Mucosa of rectum (tissue), 2 donors: ENCODE measurements around the gene ZNF619.
A peak's percentile ranks its signal among the peaks of the same experiment; 100 is the strongest.

ENCODE experiments used
- H3K27ac ChIP-seq, 2 donors: one replicate each; pipeline ENCODE4 v1.7.0; 2013; ENCODE audit warnings: inconsistent platforms in 2 of 2, low read depth in 2 of 2, low read length in 2 of 2
- H3K27me3 ChIP-seq, 2 donors: one replicate each; pipeline ENCODE4 v1.7.0; 2013; ENCODE audit warnings: low read length in 2 of 2; ENCODE audit not compliant: control insufficient read depth in 2 of 2, insufficient read depth in 2 of 2
- H3K36me3 ChIP-seq, 2 donors: one replicate each; pipeline ENCODE4 v1.7.0; 2013; ENCODE audit warnings: low read length in 2 of 2; ENCODE audit not compliant: control insufficient read depth in 2 of 2, insufficient read depth in 2 of 2
- H3K4me1 ChIP-seq, 2 donors: one replicate each; pipeline ENCODE4 v1.7.0; 2013; ENCODE audit warnings: low read length in 2 of 2, mild to moderate bottlenecking in 1 of 2; ENCODE audit not compliant: control insufficient read depth in 2 of 2, insufficient read depth in 2 of 2
- H3K4me3 ChIP-seq, 2 donors: one replicate each; pipeline ENCODE4 v1.7.0; 2013; ENCODE audit warnings: low read length in 2 of 2
- H3K9ac ChIP-seq, 2 donors: one replicate each; pipeline ENCODE4 v1.7.0; 2013; ENCODE audit warnings: low read length in 2 of 2, low read depth in 1 of 2, mild to moderate bottlenecking in 1 of 2
- H3K9me3 ChIP-seq, 2 donors: one replicate each; pipeline ENCODE4 v1.7.0; 2013; ENCODE audit warnings: low read length in 2 of 2; ENCODE audit not compliant: control insufficient read depth in 2 of 2
- donor health status: healthy.
- donor health status: Normal muscosa, but diverticular disease.

Gene ZNF619

GRCh38 chr3:40521254-40521653, 44.3 kb downstream of the ZNF619 start:
- no peaks in the 10 kb centered on the region for H3K9me3 ChIP-seq
- peaks cover 5 to 6% of the 10 kb centered on the region in 2 donors for H3K36me3 ChIP-seq
- H3K4me1 ChIP-seq = peaks cover 11% of the 10 kb centered on the region in 2 donors
- H3K27ac ChIP-seq = no peak overlapping the region
- H3K27me3 ChIP-seq = no peaks in the 10 kb centered on the region
- H3K9ac ChIP-seq = no peak overlapping the region
- no peak overlapping the region for H3K4me3 ChIP-seq

GRCh38 chr3:40523781-40524180, 46.9 kb downstream of the ZNF619 start:
- Histone ChIP-seq H3K9ac (no peak overlapping the region), H3K4me3 (peak overlapping the region in 1 of 2 donors; percentile 96), H3K4me1 (peaks cover 11% of the 10 kb centered on the region in 2 donors)

GRCh38 chr3:40524222-40524567, 47.3 kb downstream of the ZNF619 start:
- Histone ChIP-seq H3K4me1 (peaks cover 11% of the 10 kb centered on the region in 2 donors), H3K9me3 (no peaks in the 10 kb centered on the region), H3K9ac (peak overlapping the region; percentile 96 to 99), H3K36me3 (peaks cover 4 to 13% of the 10 kb centered on the region in 2 donors), H3K4me3 (peak overlapping the region; percentile 87 to 96), H3K27me3 (no peaks in the 10 kb centered on the region), H3K27ac (peak overlapping the region; percentile 93 to 95)

More at GRCh38 chr3:40523781-40524180, 46.9 kb downstream of the ZNF619 start:
- H3K36me3 ChIP-seq = peaks cover 2 to 9% of the 10 kb centered on the region in 2 donors
- H3K9me3 ChIP-seq = no peaks in the 10 kb centered on the region
- H3K27ac ChIP-seq = peak overlapping the region; percentile 93 to 95
- no peaks in the 10 kb centered on the region for H3K27me3 ChIP-seq

GRCh38 chr3:40524568-40525285, 47.8 kb downstream of the ZNF619 start, which contains the start of gene ZNF621:
ZNF621 (plus strand) TSS chr3:40524960; CDS start chr3:40525841, 881 bp downstream.
- Histone ChIP-seq H3K36me3 (peaks cover 9 to 18% of the 10 kb centered on the region in 2 donors), H3K4me3 (peak within 1 kb of the TSS; percentile 87 to 96), H3K27ac (peak within 1 kb of the TSS; percentile 93 to 95), H3K9ac (peak within 1 kb of the TSS; percentile 96 to 99), H3K9me3 (no peaks in the 10 kb centered on the region), H3K4me1 (peaks cover 11% of the 10 kb centered on the region in 2 donors), H3K27me3 (no peaks in the 10 kb centered on the region)

GRCh38 chr3:40528426-40528825, 51.5 kb downstream of the ZNF619 start:
- H3K4me3 ChIP-seq = no peak overlapping the region
- no peak overlapping the region for H3K27ac ChIP-seq
- H3K36me3 ChIP-seq = peaks cover 41 to 54% of the 10 kb centered on the region in 2 donors
- no peaks in the 10 kb centered on the region for H3K27me3 ChIP-seq
- H3K9ac ChIP-seq = no peak overlapping the region
- H3K4me1 ChIP-seq = peaks cover 11% of the 10 kb centered on the region in 2 donors
- peaks cover 4 to 10% of the 10 kb centered on the region in 2 donors for H3K9me3 ChIP-seq

- Histone ChIP-seq H3K27ac (no peak overlapping the region), H3K9me3 (peaks cover 4 to 10% of the 10 kb centered on the region in 2 donors), H3K4me3 (no peak overlapping the region), H3K27me3 (no peaks in the 10 kb centered on the region), H3K36me3 (peaks cover 55 to 71% of the 10 kb centered on the region in 2 donors), H3K9ac (no peak overlapping the region), H3K4me1 (no peaks in the 10 kb centered on the region)
Measured at GRCh38 chr3:40532252-40532651, 55.3 kb downstream of the ZNF619 start.

GRCh38 chr3:40534283-40534682, 57.4 kb downstream of the ZNF619 start:
- H3K4me1 ChIP-seq = no peaks in the 10 kb centered on the region
- H3K4me3 ChIP-seq = no peak overlapping the region
- no peak overlapping the region for H3K27ac ChIP-seq
- no peak overlapping the region for H3K9ac ChIP-seq
- no peaks in the 10 kb centered on the region for H3K27me3 ChIP-seq
- peaks cover 53 to 64% of the 10 kb centered on the region in 2 donors for H3K36me3 ChIP-seq
- peaks cover 4 to 14% of the 10 kb centered on the region in 2 donors for H3K9me3 ChIP-seq
